HG02610 (cell line): ENCODE measurements around the gene L1CAM.

Source experiments
- ATAC-seq: cut with Tn5 transposase; IDR thresholded peaks from one replicate; pipeline ENCODE4 v1.9.1; 2021; ENCODE audit warnings: mild to moderate bottlenecking, moderate library complexity; ENCODE audit not compliant: unreplicated experiment

L1CAM gene

DNA sequence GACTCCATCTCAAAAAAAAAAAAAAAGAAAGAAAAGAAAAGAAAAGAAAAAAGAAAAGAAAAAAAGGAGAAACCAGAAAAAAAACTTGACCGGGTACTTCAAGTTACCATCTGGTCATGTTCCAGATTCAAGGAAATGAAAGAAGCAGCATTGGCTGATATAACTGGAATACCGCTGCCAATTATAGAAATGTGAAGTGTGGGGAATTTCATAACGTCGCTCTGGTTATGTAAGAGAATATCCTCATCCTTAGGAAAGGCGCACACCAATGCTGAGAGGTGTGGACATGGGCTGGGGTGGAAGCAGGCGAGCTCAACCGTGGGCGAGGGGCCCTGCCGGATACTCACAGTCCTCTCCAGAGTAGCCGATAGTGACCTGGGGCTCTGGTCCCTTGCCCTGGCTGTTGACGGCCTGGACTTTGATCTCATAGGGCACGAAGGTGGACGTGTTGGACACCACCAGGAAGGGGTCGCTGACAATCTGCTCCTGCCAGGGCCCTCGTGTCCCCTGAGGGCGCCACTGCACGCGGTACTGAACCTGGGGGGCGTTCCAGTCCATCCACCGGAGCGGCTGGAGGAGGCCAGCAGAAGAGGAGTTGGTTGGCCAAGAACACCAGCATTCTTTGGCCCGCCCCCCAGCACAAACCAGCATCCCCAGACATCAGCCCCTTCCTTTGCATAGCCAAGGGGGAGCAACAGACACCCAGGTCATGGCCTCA lies 19.5 kb downstream of the L1CAM start:
- no peak for ATAC-seq

DNA sequence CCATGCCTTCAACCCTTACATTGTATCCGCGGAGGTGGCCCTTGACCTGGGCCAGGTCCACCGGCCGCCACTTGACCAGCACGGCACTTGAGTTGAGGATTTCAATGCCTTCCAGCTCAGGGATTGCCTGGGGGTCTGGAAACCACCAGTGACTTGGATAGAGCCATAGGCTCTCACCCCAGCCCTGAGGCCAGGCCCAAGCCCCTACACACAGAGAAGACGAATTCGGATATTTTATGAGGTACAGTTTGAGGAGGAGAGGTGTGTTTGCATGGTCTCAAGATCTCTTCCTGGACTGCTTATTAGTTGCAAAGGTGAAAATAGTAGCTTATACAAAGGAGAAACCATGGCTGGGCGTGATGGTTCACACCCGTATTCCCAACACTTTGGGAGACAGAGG lies 20.3 kb downstream of the L1CAM start:
- no peak for ATAC-seq

GRCh38 chrX:153865321-153865580 lies 20.7 kb downstream of the L1CAM start:
- ATAC-seq, result no peak

DNA sequence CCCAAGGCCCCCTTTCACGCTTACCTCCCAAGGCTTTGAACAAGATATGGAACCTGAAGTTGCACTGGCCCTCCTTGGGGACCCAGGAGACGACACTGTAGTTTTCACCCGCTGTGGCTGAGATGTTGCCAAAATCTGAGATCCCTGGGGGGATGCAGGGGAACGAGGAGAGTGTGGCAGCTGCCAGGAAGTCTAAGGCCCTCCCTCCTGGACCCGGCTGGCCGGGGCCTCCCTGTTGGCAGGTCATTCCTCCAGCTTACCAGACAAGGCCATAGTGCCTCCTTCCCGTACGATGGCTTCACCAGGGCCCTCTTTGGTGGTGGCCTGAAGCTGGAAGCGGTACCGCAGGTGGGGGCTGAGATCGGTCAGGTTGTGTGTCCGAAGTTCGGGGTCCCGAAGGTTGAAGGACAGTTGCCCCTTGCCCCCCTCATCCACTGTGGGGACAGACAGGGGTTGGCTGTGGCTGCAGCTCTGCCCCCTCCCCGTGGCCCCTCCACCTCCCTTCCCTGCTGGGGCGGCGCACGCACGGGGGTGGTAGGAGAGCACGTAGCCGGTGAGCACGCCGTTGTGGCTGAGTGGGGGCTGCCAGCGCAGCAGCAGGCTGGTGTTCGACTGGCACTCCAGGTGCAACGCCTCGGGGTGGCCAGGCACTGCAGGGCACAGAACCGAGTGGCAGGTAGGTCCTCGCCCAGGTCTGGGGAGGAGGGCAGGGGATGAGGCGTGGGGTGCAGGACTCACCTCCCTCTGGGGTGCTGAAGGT lies 21.2 kb downstream of the L1CAM start:
- ATAC-seq, result no peak

DNA sequence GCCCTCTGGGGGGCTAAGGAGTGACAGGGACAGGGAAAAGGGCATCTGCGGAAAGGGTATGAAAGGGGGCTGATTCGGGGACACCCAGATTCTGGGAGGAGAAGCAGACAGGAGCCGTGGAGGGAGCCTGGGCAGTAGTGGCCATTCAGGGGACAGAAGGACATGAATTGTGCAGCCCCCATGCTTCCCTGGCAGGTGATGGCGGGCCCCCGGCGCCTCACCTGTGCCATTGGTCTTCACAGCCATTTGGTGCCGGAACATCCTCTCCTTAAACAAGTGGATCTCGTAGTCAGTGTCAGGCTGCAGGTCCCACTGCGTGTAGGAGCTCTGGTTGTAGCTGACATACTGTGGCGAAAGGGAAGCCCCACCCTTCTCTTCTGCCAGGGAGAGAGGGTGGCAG lies 21.9 kb downstream of the L1CAM start:
- ATAC-seq, result no peak

DNA sequence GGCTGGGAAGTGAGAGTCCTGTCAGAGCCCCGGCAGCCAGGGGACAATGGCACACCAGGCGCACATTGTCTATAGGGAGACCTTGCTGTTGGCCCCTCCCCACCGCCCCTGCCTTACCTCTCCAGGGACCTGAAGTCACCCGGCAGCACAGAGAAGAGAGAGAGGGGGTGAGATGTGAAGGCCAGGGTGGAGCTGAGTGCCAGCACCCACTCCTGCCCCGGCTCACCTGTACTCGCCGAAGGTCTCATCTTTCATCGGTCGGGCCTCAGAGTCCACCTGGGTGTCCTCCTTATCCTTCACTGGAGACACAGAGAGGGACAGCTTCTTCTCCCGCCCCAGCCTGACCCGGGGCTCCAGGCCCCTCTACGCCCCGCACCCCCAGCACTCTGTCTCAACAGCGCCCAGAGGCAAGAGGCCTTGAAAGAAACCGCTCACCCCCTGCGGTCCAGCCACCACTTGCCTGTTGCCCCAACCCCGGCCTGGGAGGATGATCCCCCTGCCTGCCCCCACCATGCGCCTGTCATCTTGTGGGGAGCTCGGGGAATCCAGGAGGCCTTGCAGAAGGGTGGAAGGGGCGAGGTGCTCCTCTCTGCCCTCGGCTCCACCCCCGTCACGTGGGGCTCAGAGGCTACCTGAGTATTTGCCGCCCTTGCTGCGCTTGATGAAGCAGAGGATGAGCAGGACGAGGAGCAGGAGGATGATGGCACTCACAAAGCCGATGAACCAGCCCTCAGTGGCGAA lies 22.6 kb downstream of the L1CAM start:
- no peak for ATAC-seq

DNA sequence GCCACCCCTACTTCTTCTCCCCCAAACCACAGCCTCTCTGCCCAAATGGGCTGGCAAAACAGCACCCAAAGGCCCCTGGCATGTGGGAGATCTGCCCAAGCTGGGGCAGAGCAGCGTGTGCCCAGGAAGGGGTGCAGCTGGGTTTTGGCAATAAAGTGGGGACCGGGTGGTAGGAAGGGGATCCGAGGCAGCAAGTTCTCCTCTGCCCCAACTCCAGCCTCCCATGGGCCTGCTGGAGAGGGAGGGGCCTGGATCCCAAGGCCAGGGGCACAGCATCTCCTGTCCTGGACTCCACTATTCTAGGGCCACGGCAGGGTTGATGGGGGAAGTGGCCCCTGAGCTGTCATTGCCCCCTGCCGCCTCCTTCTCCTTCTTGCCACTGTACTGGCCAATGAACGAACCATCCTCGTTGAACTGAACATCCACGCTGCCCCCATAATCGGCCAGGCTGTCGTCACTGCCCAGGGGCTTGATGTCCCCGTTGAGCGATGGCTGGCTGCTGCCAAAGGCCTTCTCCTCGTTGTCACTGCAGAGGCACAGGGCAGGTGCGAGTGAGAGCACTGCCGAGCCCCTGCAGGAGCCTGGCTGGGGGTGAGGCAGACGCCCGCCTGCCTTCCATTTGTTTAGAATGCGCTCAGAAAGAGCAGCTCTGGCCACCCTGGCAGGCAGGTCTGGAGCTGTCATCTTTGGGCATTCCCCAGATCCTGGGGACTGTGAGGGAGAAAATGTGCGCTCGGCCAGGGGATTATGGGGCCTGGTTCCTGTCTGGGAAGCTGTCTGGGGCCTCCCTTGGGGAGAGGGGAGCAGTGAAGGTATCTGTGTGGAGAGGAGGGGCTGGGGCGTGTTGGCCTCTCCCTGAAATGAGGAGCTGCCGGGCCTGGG lies 23.4 kb downstream of the L1CAM start:
- no peak for ATAC-seq

DNA sequence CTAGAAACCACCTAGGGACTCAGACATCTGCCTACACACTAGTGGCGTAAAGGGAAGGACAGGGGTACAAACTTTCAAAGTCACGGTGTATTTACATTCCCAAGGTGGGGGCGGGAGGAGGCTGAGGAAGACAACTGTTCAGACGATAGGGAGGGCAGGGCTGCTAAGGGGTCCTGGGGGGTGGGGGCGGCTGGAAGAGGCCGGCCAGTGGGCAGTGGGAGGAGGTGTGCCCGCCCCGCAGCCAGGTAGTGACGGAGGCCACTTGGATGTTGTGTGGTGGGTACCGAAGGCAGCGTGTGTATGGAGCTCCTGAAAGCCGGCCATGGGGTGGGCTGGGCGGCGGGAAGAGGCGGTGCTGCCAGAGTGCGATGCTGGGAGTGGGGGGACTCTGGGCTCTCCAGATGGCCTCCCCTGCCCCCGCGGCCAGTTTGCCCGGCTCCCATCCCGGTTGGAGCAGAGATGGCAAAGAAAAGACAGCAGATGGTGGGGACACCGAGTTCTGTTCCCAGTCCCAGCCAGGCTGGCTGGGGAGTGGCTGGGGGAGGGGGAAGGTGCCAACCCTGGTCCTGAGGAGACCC lies 24.2 kb downstream of the L1CAM start:
- ATAC-seq, result no peak

- no peak for ATAC-seq
These were observed 24.8 kb downstream of the L1CAM start for GRCh38 chrX:153861151-153861550.

GRCh38 chrX:153857348-153857903 lies 28.5 kb downstream of the L1CAM start:
- ATAC-seq, result no peak

- ATAC-seq, result no peak
These were observed 31.3 kb downstream of the L1CAM start for GRCh38 chrX:153854702-153855101.

GRCh38 chrX:153853902-153854267 lies 32.1 kb downstream of the L1CAM start:
- ATAC-seq, result no peak

GRCh38 chrX:153853180-153853901 lies 32.6 kb downstream of the L1CAM start:
- no peak for ATAC-seq

DNA sequence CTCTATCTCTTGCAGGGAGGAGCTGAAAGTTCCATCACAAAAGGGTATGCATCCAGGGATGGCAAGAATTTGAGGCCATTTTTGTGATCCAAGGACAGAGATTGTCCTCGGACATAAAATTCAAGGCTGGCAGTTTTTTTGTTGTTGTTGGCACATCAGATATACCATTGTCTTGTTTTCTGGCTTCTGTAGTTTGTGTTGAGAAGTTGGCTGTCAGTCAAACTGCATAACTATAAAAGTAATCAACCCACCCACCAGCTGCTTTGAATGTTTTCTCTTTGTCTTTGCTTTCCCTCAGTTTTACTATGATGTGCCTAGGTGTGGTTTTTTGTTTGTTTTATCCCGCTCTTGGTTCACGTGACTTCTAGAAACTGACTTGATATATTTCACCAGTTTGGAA lies 34.0 kb downstream of the L1CAM start:
- no peak for ATAC-seq

DNA sequence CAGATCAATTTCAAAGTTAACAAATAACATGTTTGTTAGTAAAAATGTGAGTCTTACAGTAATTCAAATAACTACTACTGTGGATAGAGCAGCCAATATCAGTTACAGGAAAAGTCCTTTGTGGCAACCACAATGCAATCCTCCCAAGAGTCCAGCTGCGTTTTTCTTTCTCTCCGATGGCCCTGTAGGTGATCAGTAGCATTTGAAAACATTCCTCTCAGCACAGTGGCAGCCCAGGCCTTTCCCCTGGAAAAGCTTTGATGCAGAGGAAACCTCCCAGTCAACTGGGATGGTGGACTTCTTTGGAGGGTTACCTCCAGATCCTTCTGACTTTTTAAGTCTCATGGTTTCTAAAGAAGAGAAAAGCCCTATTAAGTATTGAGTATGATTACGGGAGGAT lies 37.6 kb downstream of the L1CAM start:
- no peak for ATAC-seq

GRCh38 chrX:153845842-153846241 lies 40.1 kb downstream of the L1CAM start:
- ATAC-seq, result no peak

DNA sequence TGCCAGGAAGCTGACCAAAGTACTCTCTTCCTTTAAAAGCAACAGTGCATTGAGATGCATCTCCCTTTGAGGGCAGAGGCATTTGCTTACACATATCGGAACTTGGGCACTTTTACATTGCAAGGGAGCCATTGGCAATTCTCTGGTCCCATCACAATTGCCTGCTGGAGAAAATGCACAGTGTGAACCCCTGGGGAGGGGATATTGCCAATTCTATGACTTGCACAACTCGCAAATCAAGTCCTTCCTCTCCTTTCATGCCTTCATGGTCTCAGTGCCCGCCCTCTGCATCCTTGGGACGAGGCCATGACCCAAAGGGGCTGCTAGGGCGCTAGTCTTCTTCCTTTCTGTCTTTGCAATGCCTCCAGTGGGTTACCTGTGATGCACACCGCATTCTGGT lies 40.8 kb downstream of the L1CAM start:
- no peak for ATAC-seq

DNA sequence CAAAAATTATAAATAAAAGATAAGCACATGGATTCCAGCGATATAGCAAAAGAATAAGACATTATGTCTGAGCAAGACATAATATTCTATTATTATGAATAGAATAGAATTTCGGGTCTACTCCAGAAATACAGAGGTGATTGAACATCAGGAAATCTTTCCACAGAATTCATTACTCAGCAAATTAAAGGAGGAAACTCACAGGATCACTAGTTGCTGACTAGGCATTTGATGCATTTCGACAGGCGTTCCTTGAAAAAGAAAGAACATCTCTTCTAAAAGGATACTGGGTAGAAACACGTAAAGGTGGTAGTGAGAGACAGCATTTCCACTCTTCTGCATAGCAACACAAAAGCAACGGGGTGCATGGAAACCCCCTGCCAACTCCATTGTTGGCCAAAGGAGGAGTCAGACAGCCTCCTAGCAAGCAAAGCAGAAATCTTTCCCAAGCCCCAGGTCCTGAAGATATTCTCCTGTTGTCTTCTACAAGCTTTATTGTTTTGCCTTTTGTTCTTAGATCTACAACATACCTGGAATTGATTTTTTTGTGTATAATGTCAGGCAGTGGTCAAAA lies 41.4 kb downstream of the L1CAM start:
- ATAC-seq, result no peak

DNA sequence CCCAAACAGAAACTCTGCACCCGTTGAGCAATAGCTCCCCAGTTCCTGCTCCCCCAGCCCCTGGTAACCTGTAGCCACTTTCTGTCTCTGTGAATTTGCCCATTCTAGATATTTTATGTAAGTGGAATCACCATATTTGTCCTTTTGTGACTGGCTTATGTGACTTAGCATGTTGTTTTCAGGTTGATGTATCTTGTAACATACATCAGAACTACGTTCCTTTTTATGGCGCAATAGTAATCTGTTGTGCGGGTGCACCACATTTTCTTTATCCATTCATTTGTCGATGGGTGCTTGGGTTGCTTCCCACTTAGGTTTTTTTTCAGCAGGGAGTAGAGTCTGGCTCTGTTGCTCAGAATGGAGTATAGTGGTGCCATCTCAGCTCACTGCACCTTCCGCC lies 49.1 kb downstream of the L1CAM start:
- ATAC-seq, result no peak

GRCh38 chrX:153832728-153833127 lies 53.2 kb downstream of the L1CAM start:
- no peak for ATAC-seq
